ENCODE measurements around the gene NCMAP.
"Not testable (repeated sequence)": the region's sequence is repeated elsewhere in the genome, so short reads cannot be mapped to it uniquely, and the experiment has no call there.

Gene NCMAP

DNA sequence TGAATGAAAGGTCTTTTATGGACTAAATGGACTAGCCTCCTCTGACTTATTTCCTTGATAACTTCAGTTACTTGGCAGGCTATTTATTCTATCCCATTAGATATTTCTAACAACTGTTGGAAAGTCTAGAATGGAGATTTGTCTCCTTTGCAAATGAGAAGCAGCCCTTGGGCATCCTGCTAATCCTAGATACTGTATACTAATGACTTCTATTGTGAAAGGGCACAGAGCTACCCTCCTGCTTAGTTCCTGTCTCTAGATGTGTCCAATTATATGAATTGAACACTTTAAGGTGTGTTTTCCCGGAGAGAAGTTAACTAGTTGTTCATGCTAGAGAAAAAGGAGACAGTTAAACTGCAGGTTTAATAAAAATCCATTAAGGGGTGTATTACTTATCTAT is 10.2 kb upstream of the NCMAP start:
- no peak overlapping the region for H3K4me3 ChIP-seq (ENCODE audit: low read length)
- H3K27ac ChIP-seq (ENCODE audit: low read length): no peak overlapping the region
- H3K36me3 ChIP-seq (ENCODE audit: control insufficient read depth, low read depth, low read length): no peaks in the 10 kb centered on the region
- peaks cover 8% of the 10 kb centered on the region for H3K4me1 ChIP-seq (ENCODE audit: control insufficient read depth, low read depth, low read length)
- H3K9me3 ChIP-seq (ENCODE audit: control insufficient read depth, low read depth, low read length): no peaks in the 10 kb centered on the region
- H3K9ac ChIP-seq (ENCODE audit: low read length): no peak overlapping the region
- H3K27me3 ChIP-seq (ENCODE audit: control insufficient read depth, insufficient read depth, low read length): no peaks in the 10 kb centered on the region

- H3K9ac ChIP-seq (ENCODE audit: low read length): no peak overlapping the region
- H3K4me3 ChIP-seq (ENCODE audit: low read length): no peak overlapping the region
- H3K27ac ChIP-seq (ENCODE audit: low read length): no peak overlapping the region
- no peaks in the 10 kb centered on the region for H3K9me3 ChIP-seq (ENCODE audit: control insufficient read depth, low read depth, low read length)
- H3K27me3 ChIP-seq (ENCODE audit: control insufficient read depth, insufficient read depth, low read length): no peaks in the 10 kb centered on the region
- H3K4me1 ChIP-seq (ENCODE audit: control insufficient read depth, low read depth, low read length): peaks cover 8% of the 10 kb centered on the region
- H3K36me3 ChIP-seq (ENCODE audit: control insufficient read depth, low read depth, low read length): no peaks in the 10 kb centered on the region
These were observed 8.7 kb upstream of the NCMAP start for GRCh38 chr1:24547195-24547594.

DNA sequence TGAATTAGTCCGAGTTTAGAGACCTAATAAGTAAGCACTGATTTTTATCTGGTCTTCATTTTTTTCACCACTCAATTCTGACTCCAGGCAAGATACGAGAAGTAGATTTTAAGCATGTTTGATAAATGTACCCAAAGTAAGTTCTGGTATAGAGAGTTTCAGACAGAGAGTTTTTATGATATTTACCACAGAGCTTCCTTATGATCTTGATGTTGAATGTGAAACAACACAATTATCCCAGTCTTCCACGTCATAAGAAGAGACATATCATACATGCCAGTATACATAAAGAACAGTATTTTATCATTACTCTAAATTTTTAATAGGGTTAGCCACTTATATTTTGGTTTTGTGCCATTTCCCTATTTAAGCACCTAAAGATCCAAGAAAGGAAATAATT is 7.8 kb upstream of the NCMAP start:
- H3K4me3 ChIP-seq (ENCODE audit: low read length): no peak overlapping the region

GRCh38 chr1:24549210-24549609 is 6.7 kb upstream of the NCMAP start:
- not testable (repeated sequence) for H3K4me1 ChIP-seq (ENCODE audit: control insufficient read depth, low read depth, low read length); H3K27me3 ChIP-seq (ENCODE audit: control insufficient read depth, insufficient read depth, low read length); H3K9ac ChIP-seq (ENCODE audit: low read length); H3K27ac ChIP-seq (ENCODE audit: low read length); H3K36me3 ChIP-seq (ENCODE audit: control insufficient read depth, low read depth, low read length); H3K9me3 ChIP-seq (ENCODE audit: control insufficient read depth, low read depth, low read length); H3K4me3 ChIP-seq (ENCODE audit: low read length)

More for the DNA sequence above, 7.8 kb upstream of the NCMAP start:
- peaks cover 9% of the 10 kb centered on the region for H3K4me1 ChIP-seq (ENCODE audit: control insufficient read depth, low read depth, low read length)
- H3K27me3 ChIP-seq (ENCODE audit: control insufficient read depth, insufficient read depth, low read length): no peaks in the 10 kb centered on the region
- H3K9me3 ChIP-seq (ENCODE audit: control insufficient read depth, low read depth, low read length): no peaks in the 10 kb centered on the region
- no peak overlapping the region for H3K9ac ChIP-seq (ENCODE audit: low read length)
- no peak overlapping the region for H3K27ac ChIP-seq (ENCODE audit: low read length)
- no peaks in the 10 kb centered on the region for H3K36me3 ChIP-seq (ENCODE audit: control insufficient read depth, low read depth, low read length)

GRCh38 chr1:24551290-24551959 is 4.5 kb upstream of the NCMAP start:
- Histone ChIP-seq H3K27me3 (ENCODE audit: control insufficient read depth, insufficient read depth, low read length) (peaks cover 23% of the 10 kb centered on the region), H3K27ac (ENCODE audit: low read length) (no peak overlapping the region), H3K9me3 (ENCODE audit: control insufficient read depth, low read depth, low read length) (no peaks in the 10 kb centered on the region), H3K36me3 (ENCODE audit: control insufficient read depth, low read depth, low read length) (no peaks in the 10 kb centered on the region), H3K4me1 (ENCODE audit: control insufficient read depth, low read depth, low read length) (peaks cover 9% of the 10 kb centered on the region), H3K9ac (ENCODE audit: low read length) (no peak overlapping the region), H3K4me3 (ENCODE audit: low read length) (no peak overlapping the region)

DNA sequence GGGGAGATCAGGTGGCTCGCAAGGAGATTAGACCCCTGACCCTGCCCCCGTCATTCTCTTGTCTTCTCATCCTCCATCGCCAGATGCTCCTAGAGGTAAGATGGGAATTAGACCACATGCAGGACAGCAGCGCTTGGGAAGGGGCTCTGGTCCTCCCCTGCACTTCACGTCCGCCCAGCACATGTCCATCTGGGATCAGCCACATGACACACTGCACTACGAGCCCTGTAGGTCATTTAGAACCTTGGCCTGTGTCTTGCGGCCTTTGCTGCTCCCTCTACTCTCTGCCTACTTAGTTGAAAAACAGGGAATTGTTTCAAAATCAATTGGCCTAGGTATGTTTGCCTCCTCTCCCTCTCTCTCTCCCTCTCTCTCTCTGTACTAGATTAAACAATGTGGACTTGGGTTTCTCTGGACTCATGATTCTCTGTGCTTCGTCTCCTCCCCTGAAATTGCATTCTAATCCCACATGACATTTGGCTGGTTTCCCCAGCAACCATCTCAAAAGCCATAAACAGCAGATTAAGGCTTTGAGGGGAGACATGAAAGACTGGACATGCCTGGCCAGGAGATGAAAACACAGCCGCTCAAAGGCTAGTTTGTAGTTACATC is 3.8 kb upstream of the NCMAP start:
- Histone ChIP-seq H3K4me3 (ENCODE audit: low read length) (no peak overlapping the region), H3K9ac (ENCODE audit: low read length) (no peak overlapping the region), H3K27ac (ENCODE audit: low read length) (no peak overlapping the region), H3K4me1 (ENCODE audit: control insufficient read depth, low read depth, low read length) (peaks cover 9% of the 10 kb centered on the region), H3K27me3 (ENCODE audit: control insufficient read depth, insufficient read depth, low read length) (peaks cover 29% of the 10 kb centered on the region), H3K36me3 (ENCODE audit: control insufficient read depth, low read depth, low read length) (no peaks in the 10 kb centered on the region), H3K9me3 (ENCODE audit: control insufficient read depth, low read depth, low read length) (no peaks in the 10 kb centered on the region)

DNA sequence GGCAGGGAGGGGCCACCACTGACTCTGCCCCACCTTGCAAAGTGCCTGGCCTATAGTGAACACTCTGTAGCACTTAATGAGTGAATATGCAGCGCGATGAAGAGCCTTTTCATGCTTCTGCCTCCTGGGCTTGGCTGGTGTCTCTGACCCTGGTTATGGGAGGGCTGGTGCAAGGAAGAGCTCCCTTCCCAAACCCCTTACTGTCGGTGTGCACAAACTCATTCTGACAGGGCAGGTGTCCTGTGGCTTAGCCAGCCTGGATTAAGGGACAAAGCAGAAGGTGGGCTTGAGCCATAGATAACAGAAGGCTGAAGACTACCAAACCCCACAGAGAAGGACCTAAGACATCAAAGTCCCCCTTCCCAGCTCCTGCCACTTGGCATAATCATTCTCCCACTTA is 2.0 kb upstream of the NCMAP start:
- H3K9ac ChIP-seq (ENCODE audit: low read length): no peak overlapping the region
- peaks cover 9% of the 10 kb centered on the region for H3K4me1 ChIP-seq (ENCODE audit: control insufficient read depth, low read depth, low read length)
- peaks cover 39% of the 10 kb centered on the region for H3K27me3 ChIP-seq (ENCODE audit: control insufficient read depth, insufficient read depth, low read length)
- no peaks in the 10 kb centered on the region for H3K36me3 ChIP-seq (ENCODE audit: control insufficient read depth, low read depth, low read length)
- no peak overlapping the region for H3K27ac ChIP-seq (ENCODE audit: low read length)
- no peaks in the 10 kb centered on the region for H3K9me3 ChIP-seq (ENCODE audit: control insufficient read depth, low read depth, low read length)
- no peak overlapping the region for H3K4me3 ChIP-seq (ENCODE audit: low read length)

- no peak overlapping the region for H3K9ac ChIP-seq (ENCODE audit: low read length)
- peaks cover 12% of the 10 kb centered on the region for H3K4me1 ChIP-seq (ENCODE audit: control insufficient read depth, low read depth, low read length)
- no peak overlapping the region for H3K4me3 ChIP-seq (ENCODE audit: low read length)
- H3K36me3 ChIP-seq (ENCODE audit: control insufficient read depth, low read depth, low read length): no peaks in the 10 kb centered on the region
- no peaks in the 10 kb centered on the region for H3K9me3 ChIP-seq (ENCODE audit: control insufficient read depth, low read depth, low read length)
- H3K27ac ChIP-seq (ENCODE audit: low read length): no peak overlapping the region
- H3K27me3 ChIP-seq (ENCODE audit: control insufficient read depth, insufficient read depth, low read length): peaks cover 39% of the 10 kb centered on the region
These were observed 1.2 kb upstream of the NCMAP start for GRCh38 chr1:24554714-24555113.

- H3K4me3 ChIP-seq (ENCODE audit: low read length): peak overlapping the region; percentile 31
- peaks cover 12% of the 10 kb centered on the region for H3K4me1 ChIP-seq (ENCODE audit: control insufficient read depth, low read depth, low read length)
- H3K27me3 ChIP-seq (ENCODE audit: control insufficient read depth, insufficient read depth, low read length): peaks cover 39% of the 10 kb centered on the region
- no peaks in the 10 kb centered on the region for H3K36me3 ChIP-seq (ENCODE audit: control insufficient read depth, low read depth, low read length)
- H3K9ac ChIP-seq (ENCODE audit: low read length): no peak overlapping the region
- H3K9me3 ChIP-seq (ENCODE audit: control insufficient read depth, low read depth, low read length): no peaks in the 10 kb centered on the region
- no peak overlapping the region for H3K27ac ChIP-seq (ENCODE audit: low read length)
These were observed 518 bp downstream of the NCMAP start for GRCh38 chr1:24556414-24556795.

DNA sequence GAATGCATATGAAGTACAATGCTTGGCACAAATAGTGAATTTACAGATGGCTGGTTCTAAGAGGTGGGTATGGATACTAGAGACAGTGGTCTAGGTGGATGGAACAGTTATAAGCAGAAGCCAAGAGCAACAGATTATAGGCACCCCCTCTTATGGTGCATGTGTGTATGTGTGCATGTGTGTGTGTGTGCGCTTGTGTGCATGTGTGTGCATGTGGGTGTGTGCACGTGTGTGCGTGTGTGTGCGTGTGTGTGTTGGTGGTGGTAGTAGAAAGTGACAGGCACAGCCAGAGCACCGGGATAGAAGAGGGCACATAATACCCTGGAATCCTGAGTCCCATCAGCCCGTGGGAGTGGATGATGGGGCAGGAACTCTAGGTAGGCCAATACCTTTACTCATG is 1.3 kb downstream of the NCMAP start:
- Histone ChIP-seq H3K27ac (ENCODE audit: low read length) (no peak overlapping the region), H3K9ac (ENCODE audit: low read length) (no peak overlapping the region), H3K9me3 (ENCODE audit: control insufficient read depth, low read depth, low read length) (no peaks in the 10 kb centered on the region), H3K36me3 (ENCODE audit: control insufficient read depth, low read depth, low read length) (no peaks in the 10 kb centered on the region), H3K27me3 (ENCODE audit: control insufficient read depth, insufficient read depth, low read length) (peaks cover 39% of the 10 kb centered on the region), H3K4me3 (ENCODE audit: low read length) (no peak overlapping the region), H3K4me1 (ENCODE audit: control insufficient read depth, low read depth, low read length) (peaks cover 4% of the 10 kb centered on the region)

GRCh38 chr1:24557711-24558131 is 1.8 kb downstream of the NCMAP start:
- H3K9ac ChIP-seq (ENCODE audit: low read length): no peak overlapping the region
- H3K27me3 ChIP-seq (ENCODE audit: control insufficient read depth, insufficient read depth, low read length): peaks cover 39% of the 10 kb centered on the region

DNA sequence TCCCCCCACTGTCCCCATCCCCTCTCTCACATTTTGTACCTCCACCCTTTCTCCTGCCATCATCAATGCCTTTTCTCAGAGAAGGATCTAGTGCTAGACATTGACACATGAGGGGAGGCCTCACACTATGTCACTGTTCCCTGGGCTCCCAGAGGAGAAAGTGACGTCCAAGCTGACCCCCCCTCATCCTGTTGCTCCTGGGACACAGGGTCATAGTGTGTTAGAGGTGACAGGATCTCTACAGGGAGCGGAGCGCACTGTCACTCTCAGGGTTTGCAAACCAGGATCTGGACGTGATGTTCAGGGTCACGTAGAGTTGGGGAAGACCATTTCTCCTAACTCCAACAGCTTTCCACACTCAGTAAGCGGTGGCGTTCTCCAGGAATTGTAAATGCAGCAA is 2.6 kb downstream of the NCMAP start:
- H3K4me1 ChIP-seq (ENCODE audit: control insufficient read depth, low read depth, low read length): peaks cover 7% of the 10 kb centered on the region
- H3K27ac ChIP-seq (ENCODE audit: low read length): no peak overlapping the region
- no peak overlapping the region for H3K9ac ChIP-seq (ENCODE audit: low read length)
- H3K9me3 ChIP-seq (ENCODE audit: control insufficient read depth, low read depth, low read length): no peaks in the 10 kb centered on the region
- no peaks in the 10 kb centered on the region for H3K36me3 ChIP-seq (ENCODE audit: control insufficient read depth, low read depth, low read length)
- H3K4me3 ChIP-seq (ENCODE audit: low read length): no peak overlapping the region
- peaks cover 39% of the 10 kb centered on the region for H3K27me3 ChIP-seq (ENCODE audit: control insufficient read depth, insufficient read depth, low read length)

More at GRCh38 chr1:24557711-24558131, 1.8 kb downstream of the NCMAP start:
- no peak overlapping the region for H3K27ac ChIP-seq (ENCODE audit: low read length)
- H3K36me3 ChIP-seq (ENCODE audit: control insufficient read depth, low read depth, low read length): no peaks in the 10 kb centered on the region
- H3K4me1 ChIP-seq (ENCODE audit: control insufficient read depth, low read depth, low read length): peaks cover 6% of the 10 kb centered on the region
- no peak overlapping the region for H3K4me3 ChIP-seq (ENCODE audit: low read length)
- H3K9me3 ChIP-seq (ENCODE audit: control insufficient read depth, low read depth, low read length): no peaks in the 10 kb centered on the region

Measured in iPS-18a (cell line).